Activated T-cell treated with anti-CD3 and anti-CD28 coated beads for 24 hours (primary cell): ENCODE results near the gene TMEM141.
A peak's percentile ranks its signal among the peaks of the same experiment; 100 is the strongest.
"Not testable (repeated sequence)": the region's sequence is repeated elsewhere in the genome, so short reads cannot be mapped to it uniquely, and the experiment has no call there.

ENCODE experiments used
- DNase-seq: peaks from one replicate; pipeline ENCODE4 v3.0.0-alpha.2; 2020; ENCODE audit warnings: low read depth

Gene TMEM141

GRCh38 chr9:136773386-136774044 is 17.6 kb upstream of the TMEM141 start:
- DNase-seq, result no peak

- no peak for DNase-seq
Measured at GRCh38 chr9:136774416-136775045, 16.6 kb upstream of the TMEM141 start.

- no peak for DNase-seq
Measured at GRCh38 chr9:136775191-136775590, 16.0 kb upstream of the TMEM141 start.

- no peak for DNase-seq
Measured at GRCh38 chr9:136776947-136777346, 14.2 kb upstream of the TMEM141 start.

GRCh38 chr9:136777359-136777758 is 13.8 kb upstream of the TMEM141 start:
- DNase-seq, result no peak

- no peak for DNase-seq
Measured at GRCh38 chr9:136779808-136780207, 11.3 kb upstream of the TMEM141 start.

- no peak for DNase-seq
Measured at GRCh38 chr9:136782452-136782851, 8.7 kb upstream of the TMEM141 start.

- DNase-seq, result no peak
Measured at GRCh38 chr9:136784249-136784996, 6.7 kb upstream of the TMEM141 start.

- no peak for DNase-seq
Measured at GRCh38 chr9:136784997-136785361, 6.2 kb upstream of the TMEM141 start.

GRCh38 chr9:136785565-136786355 is 5.4 kb upstream of the TMEM141 start:
- DNase-seq, result not testable (repeated sequence)

GRCh38 chr9:136786451-136786850 is 4.7 kb upstream of the TMEM141 start:
- no peak for DNase-seq

GRCh38 chr9:136786983-136787382 is 4.2 kb upstream of the TMEM141 start:
- not testable (repeated sequence) for DNase-seq

- peak; percentile 64 for DNase-seq
Measured at GRCh38 chr9:136787690-136788400, 3.3 kb upstream of the TMEM141 start.

GRCh38 chr9:136788644-136789522 is 2.3 kb upstream of the TMEM141 start:
- not testable (repeated sequence) for DNase-seq

- no peak for DNase-seq
Measured at GRCh38 chr9:136789523-136789937, 1.6 kb upstream of the TMEM141 start.

GRCh38 chr9:136791516-136792276 is 552 bp downstream of the TMEM141 start:
- DNase-seq, result peak; percentile 52

GRCh38 chr9:136792321-136793085 is 1.4 kb downstream of the TMEM141 start:
- no peak for DNase-seq

GRCh38 chr9:136793086-136793946 is 2.2 kb downstream of the TMEM141 start:
- no peak for DNase-seq
